Kidney epithelial cell (primary cell): Measurements from ENCODE around the gene USP44. TPM values are rescaled to one million over a fixed set of nuclear protein-coding genes. Genes with fewer than 3 reads are reported as not detected.

Experiments used
- DNase-seq: peaks from one replicate; pipeline ENCODE4 v3.0.0-alpha.2; 2010; ENCODE audit warnings: low read depth
- H3K27me3 ChIP-seq: 2 replicates; pipeline ENCODE4 v1.6.0; 2011; ENCODE audit warnings: low read length; ENCODE audit not compliant: control insufficient read depth, insufficient read depth
- H3K36me3 ChIP-seq: 2 replicates; pipeline ENCODE4 v1.5.1; 2011; ENCODE audit warnings: low read length; ENCODE audit not compliant: control insufficient read depth, insufficient read depth
- H3K4me3 ChIP-seq: 2 replicates; pipeline ENCODE4 v1.5.1; 2011; ENCODE audit warnings: low read depth, mild to moderate bottlenecking, control low read depth, low read length
- total RNA-seq: library from RNA; depleted of rRNA; stranded (reverse); fragments of >200 nt; gene quantifications from 2 replicates; pipeline ENCODE4 v1.2.3, GENCODE V29; 2015
- TF ChIP-seq, protein P1 (sequence below): IDR thresholded peaks from 2 replicates; pipeline ENCODE4 v1.5.1; 2011; ENCODE audit warnings: mild to moderate bottlenecking, moderate library complexity, low read length, control low read depth, inconsistent platforms; ENCODE audit not compliant: insufficient read depth, poor library complexity, severe bottlenecking

USP44 gene
- total RNA-seq, 1 donor from 2014 or later = 1.3 TPM

DNA sequence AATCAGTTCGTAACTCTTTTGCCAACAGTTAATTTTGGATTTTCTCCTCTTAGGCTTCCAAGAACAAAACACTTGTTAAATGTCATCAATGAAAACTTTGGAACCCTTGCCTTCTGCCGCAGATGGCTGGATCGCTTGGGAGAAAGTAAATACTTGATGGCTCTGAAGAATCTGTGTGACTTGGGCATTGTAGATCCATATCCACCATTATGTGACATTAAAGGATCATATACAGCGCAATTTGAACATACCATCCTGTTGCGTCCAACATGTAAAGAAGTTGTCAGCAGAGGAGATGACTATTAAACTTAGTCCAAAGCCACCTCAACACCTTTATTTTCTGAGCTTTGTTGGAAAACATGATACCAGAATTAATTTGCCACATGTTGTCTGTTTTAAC, 37.7 kb downstream of the USP44 start:
- H3K36me3 ChIP-seq = no peaks in the 10 kb centered on the region
- no peaks in the 10 kb centered on the region for H3K27me3 ChIP-seq
- TF ChIP-seq, protein P1, sequence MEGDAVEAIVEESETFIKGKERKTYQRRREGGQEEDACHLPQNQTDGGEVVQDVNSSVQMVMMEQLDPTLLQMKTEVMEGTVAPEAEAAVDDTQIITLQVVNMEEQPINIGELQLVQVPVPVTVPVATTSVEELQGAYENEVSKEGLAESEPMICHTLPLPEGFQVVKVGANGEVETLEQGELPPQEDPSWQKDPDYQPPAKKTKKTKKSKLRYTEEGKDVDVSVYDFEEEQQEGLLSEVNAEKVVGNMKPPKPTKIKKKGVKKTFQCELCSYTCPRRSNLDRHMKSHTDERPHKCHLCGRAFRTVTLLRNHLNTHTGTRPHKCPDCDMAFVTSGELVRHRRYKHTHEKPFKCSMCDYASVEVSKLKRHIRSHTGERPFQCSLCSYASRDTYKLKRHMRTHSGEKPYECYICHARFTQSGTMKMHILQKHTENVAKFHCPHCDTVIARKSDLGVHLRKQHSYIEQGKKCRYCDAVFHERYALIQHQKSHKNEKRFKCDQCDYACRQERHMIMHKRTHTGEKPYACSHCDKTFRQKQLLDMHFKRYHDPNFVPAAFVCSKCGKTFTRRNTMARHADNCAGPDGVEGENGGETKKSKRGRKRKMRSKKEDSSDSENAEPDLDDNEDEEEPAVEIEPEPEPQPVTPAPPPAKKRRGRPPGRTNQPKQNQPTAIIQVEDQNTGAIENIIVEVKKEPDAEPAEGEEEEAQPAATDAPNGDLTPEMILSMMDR = no peak
- no peak for DNase-seq
- no peak overlapping the region for H3K4me3 ChIP-seq

GRCh38 chr12:95511977-95512376, 39.3 kb downstream of the USP44 start:
- DNase-seq = no peak
- Histone ChIP-seq H3K36me3 (no peaks in the 10 kb centered on the region), H3K27me3 (no peaks in the 10 kb centered on the region), H3K4me3 (no peak overlapping the region)
- TF ChIP-seq, protein P1 = no peak

DNA sequence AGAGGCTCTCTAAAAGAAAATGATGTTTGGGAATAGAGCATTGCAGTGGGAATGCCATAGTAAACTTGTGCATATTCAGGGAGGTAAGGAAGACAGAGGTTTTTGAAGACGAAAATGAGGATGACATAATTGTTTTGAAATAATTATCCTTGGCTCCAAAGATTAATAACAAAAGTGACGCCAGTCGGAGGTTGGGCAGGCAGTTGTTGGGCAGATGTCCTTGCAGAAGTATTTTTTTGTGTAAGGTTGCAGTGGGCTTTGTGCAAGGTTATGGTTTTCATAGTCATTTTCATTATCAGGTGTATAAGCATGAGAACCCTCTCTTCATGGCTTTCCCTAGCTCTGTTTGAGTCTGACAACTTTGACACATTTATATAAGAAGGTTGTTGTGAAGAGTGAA, 42.0 kb downstream of the USP44 start:
- Histone ChIP-seq H3K36me3 (no peaks in the 10 kb centered on the region), H3K27me3 (no peaks in the 10 kb centered on the region), H3K4me3 (no peak overlapping the region)
- TF ChIP-seq, protein P1 = no peak
- no peak for DNase-seq

DNA sequence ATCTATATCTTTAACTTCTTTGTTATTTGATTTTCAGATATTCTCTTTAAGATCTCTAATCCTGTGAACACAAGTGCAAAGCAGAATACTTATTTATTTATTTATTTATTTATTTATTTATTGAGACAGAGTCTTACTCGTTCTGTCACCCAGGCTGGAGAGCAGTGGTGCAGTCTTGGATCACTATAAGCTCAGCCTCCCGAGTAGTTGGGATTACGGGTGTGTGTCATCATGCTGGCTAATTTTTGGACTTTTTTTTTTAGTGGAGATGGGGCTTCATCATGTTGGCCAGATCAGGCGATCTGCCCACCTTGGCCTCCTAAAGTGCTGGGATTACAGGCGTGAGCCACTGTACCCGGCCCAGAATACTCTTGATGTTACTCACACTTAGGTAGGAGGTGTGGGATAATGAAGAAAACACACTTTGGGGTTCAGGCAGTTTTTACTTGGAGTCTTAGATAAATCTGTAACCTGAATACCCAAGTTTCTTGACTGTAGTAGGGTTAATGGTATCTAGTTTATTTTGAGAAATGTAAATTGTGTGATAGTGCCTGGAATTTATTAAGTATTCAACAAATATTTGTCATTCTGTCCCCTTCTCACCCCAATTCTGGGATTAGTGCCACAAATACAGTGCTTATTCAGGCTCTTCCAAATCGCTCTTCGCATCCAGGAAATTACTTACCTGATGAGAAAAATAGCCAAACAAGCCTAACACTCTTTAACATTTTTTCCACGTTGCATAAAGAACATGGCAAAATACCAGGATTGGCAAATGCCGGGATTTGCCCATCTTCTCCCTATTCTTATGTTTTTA, 44.4 kb downstream of the USP44 start:
- TF ChIP-seq, protein P1 = no peak

GRCh38 chr12:95505039-95505438, 46.2 kb downstream of the USP44 start:
- no peak overlapping the region for H3K4me3 ChIP-seq
- DNase-seq = no peak
- H3K27me3 ChIP-seq = no peaks in the 10 kb centered on the region
- H3K36me3 ChIP-seq = no peaks in the 10 kb centered on the region
- TF ChIP-seq, protein P1 = no peak

More for the DNA sequence above, 44.4 kb downstream of the USP44 start:
- no peak for DNase-seq
- no peak overlapping the region for H3K4me3 ChIP-seq
- no peaks in the 10 kb centered on the region for H3K36me3 ChIP-seq
- no peaks in the 10 kb centered on the region for H3K27me3 ChIP-seq

- DNase-seq = no peak
- TF ChIP-seq, protein P1 = no peak
- Histone ChIP-seq H3K27me3 (no peaks in the 10 kb centered on the region), H3K4me3 (no peak overlapping the region), H3K36me3 (peaks cover 1% of the 10 kb centered on the region)
Observed at GRCh38 chr12:95504140-95504539, 47.1 kb downstream of the USP44 start.
